Activated B cell treated with CpG ODN at 0.5 μM for 24 hours (primary cell): ENCODE measurements around the gene RAD51B. TPM values are rescaled to one million over a fixed set of nuclear protein-coding genes. Genes with fewer than 3 reads are reported as not detected.

Source experiments
- ATAC-seq: fragments of 200-7000 bp; cut with Tn5 transposase; one replicate; pipeline ENCODE4 v1.10.0; 2021; ENCODE audit warnings: low read depth, mild to moderate bottlenecking, moderate library complexity
- CTCF ChIA-PET: fragments of 350-600 bp; sonication (Branson Sonifier 250); formaldehyde crosslinking; loops from one replicate; lab custom pipeline; 2021; ENCODE audit warnings: antibody characterized with exemption; lab: Charles Lee
- POLR2A ChIA-PET: fragments of 350-600 bp; sonication (Branson Sonifier 250); formaldehyde crosslinking; loops from one replicate; lab custom pipeline; 2021; ENCODE audit warnings: antibody characterized with exemption; lab: Charles Lee
- DNase-seq: peaks from one replicate; pipeline ENCODE4 v3.0.0; 2022
- H3K27ac Mint-ChIP-seq: one replicate; pipeline ENCODE4 v1.8.0; 2020; ENCODE audit warnings: mixed read lengths
- H3K27me3 Mint-ChIP-seq: one replicate; pipeline ENCODE4 v1.8.0; 2021; ENCODE audit warnings: mixed read lengths
- H3K36me3 Mint-ChIP-seq: one replicate; pipeline ENCODE4 v1.8.0; 2021; ENCODE audit warnings: low read depth, mixed read lengths
- H3K4me1 Mint-ChIP-seq: one replicate; pipeline ENCODE4 v1.8.0; 2021; ENCODE audit warnings: mixed read lengths
- H3K4me3 Mint-ChIP-seq: one replicate; pipeline ENCODE4 v1.8.0; 2020; ENCODE audit warnings: mild to moderate bottlenecking, mixed read lengths
- H3K9me3 Mint-ChIP-seq: one replicate; pipeline ENCODE4 v1.8.0; 2020; ENCODE audit warnings: mixed read lengths
- CTCF ChIP-seq: fragments of 200-600 bp; IDR thresholded peaks from one replicate; pipeline ENCODE4 v1.8.0; 2022; ENCODE audit warnings: antibody characterized with exemption, mild to moderate bottlenecking
- intact Hi-C: fragments of 100-400 bp; cut with micrococcal nuclease; formaldehyde crosslinking; loops from one replicate; pipeline ENCODE4 v1.15.1; 2024
- total RNA-seq: library from RNA; stranded (reverse); gene quantifications from 2 replicates; pipeline ENCODE4 v1.2.3, GENCODE V29; 2022

RAD51B gene
- total RNA-seq, 1 donor from 2014 or later = 53.9 TPM

DNA sequence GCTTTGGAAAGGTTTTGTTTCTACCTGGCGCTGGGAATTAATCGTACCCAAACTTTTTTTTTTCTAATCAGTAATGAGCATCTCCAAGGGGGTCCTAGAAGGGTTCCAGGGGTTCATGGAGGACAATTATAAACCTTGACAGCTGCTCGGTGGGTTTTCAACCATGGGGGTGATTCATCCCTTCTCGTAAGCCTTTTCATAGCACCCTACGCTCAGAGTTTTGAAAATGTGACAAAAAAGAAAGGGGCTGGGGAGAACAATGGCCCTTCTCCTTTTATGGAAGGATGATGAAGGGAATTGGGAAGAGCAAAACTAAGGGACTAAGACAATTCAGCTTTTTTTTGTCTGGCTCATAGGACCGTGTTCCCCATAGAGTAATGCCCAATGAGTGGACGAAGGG, 776.6 kb downstream of the RAD51B start:
- ChIA-PET POLR2A (interaction anchor here (1.6 kb wide), 1 partner anchor 8 kb away, joined by 3 read pairs; no protein-coding TSS in a partner anchor), CTCF (no interaction called here)
- TF ChIP-seq CTCF = no peak
- ATAC-seq (no peak), DNase-seq (no peak)
- no peak overlapping the region for H3K4me3 Mint-ChIP-seq
- peaks cover 22% of the 10 kb centered on the region for H3K4me1 Mint-ChIP-seq
- no peak overlapping the region for H3K27ac Mint-ChIP-seq
- intact Hi-C loops = no loop called here
- no peaks in the 10 kb centered on the region for H3K27me3 Mint-ChIP-seq
- H3K9me3 Mint-ChIP-seq = peaks cover 2% of the 10 kb centered on the region
- H3K36me3 Mint-ChIP-seq = no peaks in the 10 kb centered on the region

DNA sequence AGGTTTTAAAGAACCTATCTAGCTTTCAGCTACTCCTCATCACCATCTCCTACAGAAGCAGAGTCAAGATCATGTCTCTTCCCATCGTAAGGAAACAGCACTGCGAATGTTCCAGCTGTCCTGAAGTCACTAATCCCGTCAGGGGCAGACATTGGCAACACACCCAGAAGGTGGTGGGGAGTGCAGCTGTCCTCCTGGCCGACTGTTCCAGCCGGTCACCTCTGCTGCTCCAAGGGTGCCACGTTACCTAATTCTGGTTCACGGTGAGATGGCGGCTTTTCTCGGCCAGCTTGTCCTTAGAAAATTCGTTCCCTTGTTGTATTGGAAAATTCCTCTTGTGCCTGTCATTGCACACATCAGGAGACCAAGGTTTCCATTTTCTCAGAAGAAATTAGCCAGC, 777.1 kb downstream of the RAD51B start:
- DNase-seq (no peak), ATAC-seq (no peak)
- Mint-ChIP-seq H3K27me3 (no peaks in the 10 kb centered on the region), H3K27ac (no peak overlapping the region), H3K36me3 (no peaks in the 10 kb centered on the region), H3K4me1 (peaks cover 22% of the 10 kb centered on the region), H3K9me3 (peaks cover 2% of the 10 kb centered on the region), H3K4me3 (no peak overlapping the region)
- no peak for TF ChIP-seq CTCF
- ChIA-PET POLR2A (interaction anchor here (1.6 kb wide), 1 partner anchor 9 kb away, joined by 3 read pairs; no protein-coding TSS in a partner anchor), CTCF (no interaction called here)
- intact Hi-C loops = no loop called here

GRCh38 chr14:68598089-68598488, 778.5 kb downstream of the RAD51B start:
- intact Hi-C loops = no loop called here
- Mint-ChIP-seq H3K27ac (no peak overlapping the region), H3K9me3 (peaks cover 2% of the 10 kb centered on the region), H3K4me3 (no peak overlapping the region), H3K36me3 (no peaks in the 10 kb centered on the region), H3K27me3 (no peaks in the 10 kb centered on the region), H3K4me1 (peaks cover 21% of the 10 kb centered on the region)
- CTCF ChIA-PET = no interaction called here
- no peak for ATAC-seq
- no peak for TF ChIP-seq CTCF
- no peak for DNase-seq
- POLR2A ChIA-PET = interaction anchor here (1.6 kb wide), 1 partner anchor 10 kb away, joined by 3 read pairs; no protein-coding TSS in a partner anchor

DNA sequence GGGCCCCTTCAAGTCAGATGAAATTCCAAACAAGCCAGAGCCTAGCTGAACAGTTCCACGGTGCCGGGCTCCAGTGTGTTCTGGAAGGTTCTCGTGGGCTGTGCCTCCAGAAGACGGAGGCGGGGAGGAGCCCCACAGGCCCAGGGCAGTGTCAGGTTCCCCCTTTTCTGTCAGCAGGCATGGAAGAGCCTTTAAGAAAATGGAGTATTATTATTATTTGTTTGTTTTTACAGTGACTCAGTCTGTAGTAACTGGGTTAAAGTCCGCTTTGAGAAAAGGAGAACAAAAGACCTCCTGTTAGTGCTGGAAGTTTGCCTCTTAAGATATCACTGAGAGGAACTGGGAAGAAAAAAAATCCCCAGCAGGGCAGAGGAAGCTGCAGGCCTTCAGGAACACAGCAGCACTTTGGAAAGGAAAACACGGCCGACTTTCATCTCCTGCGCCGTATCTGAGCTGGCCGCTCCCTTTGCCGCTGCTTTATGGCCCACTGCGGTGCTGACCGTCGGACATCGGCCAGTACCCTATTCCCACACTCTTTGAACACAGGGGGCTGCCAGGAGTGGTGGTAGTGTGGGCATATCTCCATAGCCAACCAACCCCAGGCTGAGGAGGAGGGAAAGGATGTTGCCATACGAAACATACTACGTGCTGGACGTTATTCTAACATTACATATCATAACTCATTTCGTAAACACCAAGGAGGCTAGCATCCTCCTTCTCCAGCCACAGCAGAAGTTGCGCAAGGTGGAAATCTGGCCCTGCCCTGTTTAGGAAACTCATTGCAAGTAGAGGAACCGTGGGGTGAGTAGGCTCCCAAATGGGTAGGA, 779.3 kb downstream of the RAD51B start:
- Mint-ChIP-seq H3K36me3 (no peaks in the 10 kb centered on the region), H3K4me1 (peaks cover 14% of the 10 kb centered on the region), H3K27ac (no peak overlapping the region), H3K27me3 (no peaks in the 10 kb centered on the region), H3K4me3 (no peak overlapping the region), H3K9me3 (peaks cover 2% of the 10 kb centered on the region)
- ATAC-seq (no peak), DNase-seq (no peak)
- intact Hi-C loops = no loop called here
- ChIA-PET CTCF (no interaction called here), POLR2A (no interaction called here)
- no peak for TF ChIP-seq CTCF

DNA sequence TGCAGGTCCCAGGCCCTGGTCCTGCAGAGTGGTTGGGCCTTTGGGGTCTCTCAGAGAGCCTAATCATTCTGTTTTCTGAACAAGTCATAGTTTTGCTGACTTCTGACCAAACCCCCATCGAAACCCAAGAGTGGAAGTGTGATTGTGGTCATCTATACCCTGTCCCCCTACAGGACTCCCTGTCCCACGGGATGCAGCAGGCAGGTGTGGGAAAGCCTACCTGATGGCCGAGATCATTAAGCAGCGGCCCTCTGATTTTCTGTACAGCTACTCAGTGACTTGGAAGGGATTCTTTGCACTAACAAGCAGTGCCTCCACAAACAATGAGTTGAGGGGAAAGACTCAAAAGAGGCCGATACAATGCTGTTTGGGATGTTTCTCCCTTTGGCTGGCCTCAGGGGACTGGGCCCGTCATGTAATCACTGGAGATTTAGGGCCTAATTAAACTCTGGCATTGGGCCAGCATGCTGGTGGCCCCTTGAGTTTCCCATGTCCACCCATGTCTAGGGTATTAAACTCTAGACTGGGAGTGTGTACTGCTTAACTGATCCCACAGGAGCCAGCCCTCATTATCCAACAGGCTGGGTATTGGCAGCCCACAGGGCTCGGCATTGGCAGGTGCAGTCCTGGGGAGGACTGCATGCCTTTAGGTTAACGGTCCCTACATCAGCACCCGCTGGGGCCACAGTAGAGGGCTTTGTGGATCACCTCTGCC, 780.5 kb downstream of the RAD51B start:
- peaks cover 2% of the 10 kb centered on the region for H3K9me3 Mint-ChIP-seq
- intact Hi-C loops = no loop called here
- DNase-seq (no peak), ATAC-seq (no peak)
- no peak overlapping the region for H3K27ac Mint-ChIP-seq
- no peak overlapping the region for H3K4me3 Mint-ChIP-seq
- H3K4me1 Mint-ChIP-seq = peaks cover 2% of the 10 kb centered on the region
- CTCF ChIA-PET = no interaction called here
- TF ChIP-seq CTCF = no peak
- no peaks in the 10 kb centered on the region for H3K36me3 Mint-ChIP-seq
- POLR2A ChIA-PET = no interaction called here
- H3K27me3 Mint-ChIP-seq = no peaks in the 10 kb centered on the region
